AG10803 (cell line): Measurements from ENCODE around the gene CNGB1.

ENCODE experiments used
- DNase-seq: peaks from one replicate; pipeline ENCODE4 v3.0.0; 2010; ENCODE audit warnings: low read depth
- H3K4me3 ChIP-seq: 2 replicates; pipeline ENCODE4 v1.5.1; 2011; ENCODE audit warnings: mild to moderate bottlenecking, low read length, control low read depth
- TF ChIP-seq, protein P1 (sequence below): conservative IDR thresholded peaks from 2 replicates; pipeline ENCODE4 v1.5.1; 2011; ENCODE audit warnings: mild to moderate bottlenecking, low read length, control low read depth, inconsistent platforms

The CNGB1 gene

GRCh38 chr16:57892041-57892440, 78.9 kb downstream of the CNGB1 start:
- H3K4me3 ChIP-seq: no peak overlapping the region
- DNase-seq: peak; percentile 82
- TF ChIP-seq, protein P1, sequence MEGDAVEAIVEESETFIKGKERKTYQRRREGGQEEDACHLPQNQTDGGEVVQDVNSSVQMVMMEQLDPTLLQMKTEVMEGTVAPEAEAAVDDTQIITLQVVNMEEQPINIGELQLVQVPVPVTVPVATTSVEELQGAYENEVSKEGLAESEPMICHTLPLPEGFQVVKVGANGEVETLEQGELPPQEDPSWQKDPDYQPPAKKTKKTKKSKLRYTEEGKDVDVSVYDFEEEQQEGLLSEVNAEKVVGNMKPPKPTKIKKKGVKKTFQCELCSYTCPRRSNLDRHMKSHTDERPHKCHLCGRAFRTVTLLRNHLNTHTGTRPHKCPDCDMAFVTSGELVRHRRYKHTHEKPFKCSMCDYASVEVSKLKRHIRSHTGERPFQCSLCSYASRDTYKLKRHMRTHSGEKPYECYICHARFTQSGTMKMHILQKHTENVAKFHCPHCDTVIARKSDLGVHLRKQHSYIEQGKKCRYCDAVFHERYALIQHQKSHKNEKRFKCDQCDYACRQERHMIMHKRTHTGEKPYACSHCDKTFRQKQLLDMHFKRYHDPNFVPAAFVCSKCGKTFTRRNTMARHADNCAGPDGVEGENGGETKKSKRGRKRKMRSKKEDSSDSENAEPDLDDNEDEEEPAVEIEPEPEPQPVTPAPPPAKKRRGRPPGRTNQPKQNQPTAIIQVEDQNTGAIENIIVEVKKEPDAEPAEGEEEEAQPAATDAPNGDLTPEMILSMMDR: no peak

GRCh38 chr16:57890752-57891111, 80.2 kb downstream of the CNGB1 start:
- H3K4me3 ChIP-seq: no peak overlapping the region
- TF ChIP-seq, protein P1: no peak
- no peak for DNase-seq

DNA sequence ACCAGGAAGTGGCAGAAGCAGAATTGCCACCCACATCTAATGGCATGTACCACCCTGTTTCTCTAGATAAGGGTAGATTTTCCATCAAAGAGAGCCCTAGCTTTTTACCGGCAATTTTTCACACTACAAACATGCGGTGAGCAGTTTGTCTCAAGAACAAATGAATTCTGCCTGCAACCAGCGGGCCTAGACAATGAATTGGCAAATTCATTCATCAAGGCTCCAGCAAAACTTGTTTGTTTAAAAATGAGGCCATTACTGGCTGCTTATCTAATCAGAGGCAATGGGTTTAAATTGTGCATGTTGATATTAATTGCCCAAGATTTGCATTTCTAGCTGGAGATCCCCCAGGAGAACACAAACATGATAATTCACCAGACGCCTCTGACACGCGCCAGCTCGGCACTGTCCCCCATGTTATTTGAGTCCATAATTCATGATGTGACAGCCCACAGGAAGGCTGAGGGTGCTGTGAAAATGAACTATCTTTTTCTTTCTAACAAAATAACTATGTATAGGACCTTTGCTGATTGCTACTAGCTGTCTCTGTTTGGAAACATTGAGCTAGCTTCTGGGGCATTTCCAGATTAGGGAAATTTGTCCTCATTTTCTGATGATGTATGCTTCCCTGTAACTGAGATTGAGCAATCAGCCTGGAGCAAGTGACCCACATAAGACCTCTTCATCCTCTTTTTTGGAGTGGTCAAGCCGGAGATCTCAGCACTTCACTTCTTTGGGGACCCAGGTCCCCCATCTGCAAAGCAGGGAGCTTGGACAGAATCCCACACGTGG, 80.8 kb downstream of the CNGB1 start:
- no peak overlapping the region for H3K4me3 ChIP-seq
- DNase-seq: peak; percentile 46
- TF ChIP-seq, protein P1: no peak

DNA sequence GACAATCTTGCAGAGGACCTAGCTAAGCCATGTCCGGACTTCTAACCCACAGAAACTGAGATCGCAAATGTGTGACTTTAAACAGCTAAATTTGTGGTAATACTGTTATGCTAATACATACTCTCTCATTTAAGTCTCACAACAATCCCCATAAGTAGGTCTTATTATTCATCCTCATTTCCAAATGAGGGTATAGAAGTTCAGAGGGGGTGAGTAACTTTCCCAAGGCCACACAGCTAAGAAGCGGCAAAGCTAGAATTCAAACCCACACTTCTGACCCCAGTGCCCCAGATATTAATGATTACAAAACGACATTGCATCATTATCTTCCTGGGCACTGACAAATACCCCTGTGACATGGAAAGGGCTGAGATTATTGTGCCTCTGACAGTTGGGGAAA, 81.4 kb downstream of the CNGB1 start:
- TF ChIP-seq, protein P1: no peak
- no peak overlapping the region for H3K4me3 ChIP-seq
- no peak for DNase-seq

DNA sequence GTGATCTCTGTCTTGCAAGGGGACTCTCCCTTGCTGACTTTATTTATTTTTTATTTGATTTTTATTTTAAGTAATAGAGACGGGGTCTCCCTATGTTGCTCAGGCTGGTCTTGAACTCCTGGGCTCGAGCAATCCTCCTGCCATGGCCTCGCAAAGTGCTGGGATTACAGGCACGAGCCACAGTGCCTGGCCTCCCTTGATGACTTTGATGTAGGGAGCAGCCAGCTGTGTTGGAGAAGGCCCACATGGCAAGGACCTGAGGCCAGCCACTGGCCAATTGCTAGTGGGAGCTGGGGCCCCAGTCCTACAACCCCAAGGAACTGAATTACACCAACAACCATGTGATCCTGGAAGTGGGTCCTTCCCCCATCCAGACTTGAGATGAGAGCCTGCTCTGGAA, 81.8 kb downstream of the CNGB1 start:
- no peak for DNase-seq
- no peak overlapping the region for H3K4me3 ChIP-seq
- TF ChIP-seq, protein P1: no peak

DNA sequence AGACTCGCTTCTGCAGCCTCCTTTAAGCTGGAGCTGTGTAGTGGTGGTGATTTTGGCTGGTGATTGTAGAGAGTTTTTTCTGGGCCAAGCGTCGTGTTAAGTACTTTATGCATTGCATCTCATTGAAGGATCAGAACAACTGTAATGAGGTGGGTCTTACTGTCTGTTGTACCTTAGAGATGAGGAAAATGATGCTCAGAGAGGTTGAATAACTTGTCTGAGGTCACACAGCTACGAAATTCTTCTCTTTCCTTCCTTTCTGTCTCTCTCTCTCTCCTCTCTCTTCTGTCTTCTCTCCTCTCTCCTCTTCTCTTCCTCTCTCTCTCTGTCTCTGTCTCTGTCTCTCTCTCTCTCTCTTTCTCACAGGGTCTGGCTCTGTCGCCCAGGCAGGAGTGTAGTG, 82.8 kb downstream of the CNGB1 start:
- DNase-seq: no peak
- TF ChIP-seq, protein P1: no peak
- H3K4me3 ChIP-seq: no peak overlapping the region

GRCh38 chr16:57887711-57888110, 83.2 kb downstream of the CNGB1 start:
- TF ChIP-seq, protein P1: no peak
- no peak for DNase-seq
- H3K4me3 ChIP-seq: no peak overlapping the region
